ENCODE data around the gene SLC37A2. TPM values are rescaled to one million over a fixed set of nuclear protein-coding genes. Genes with fewer than 3 reads are reported as not detected.

Gene SLC37A2
- total RNA-seq, 2 experiments from 2014 or later: 0.46 to 0.93 TPM

GRCh38 chr11:125105926-125106325, 42.8 kb downstream of the SLC37A2 start:
- Mint-ChIP-seq H3K4me3 (no peak overlapping the region), H3K4me1 (ENCODE audit: low read depth) (peaks cover 22% of the 10 kb centered on the region)

DNA sequence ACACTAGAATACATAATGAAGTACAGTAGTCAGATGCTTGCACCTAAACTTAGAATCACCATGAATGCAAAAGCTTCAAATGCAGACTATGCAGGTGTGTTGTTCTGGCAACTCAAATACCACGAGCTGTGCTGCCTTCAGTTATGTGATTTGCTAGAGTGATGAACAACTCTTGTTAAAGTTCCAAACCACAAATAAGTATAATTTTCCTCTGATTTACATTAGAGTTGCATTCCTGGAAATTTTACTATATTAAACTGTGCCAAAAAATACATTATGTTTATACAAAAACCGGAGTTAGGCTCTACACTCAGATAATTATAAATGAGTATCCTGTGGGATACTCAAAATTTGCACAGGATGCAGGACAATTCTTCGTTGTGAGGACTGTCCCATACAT, 45.4 kb downstream of the SLC37A2 start:
- no peak overlapping the region for H3K4me3 Mint-ChIP-seq
- ChIA-PET CTCF (interaction anchor here (6.5 kb wide), 1 partner anchor 34 kb away, joined by 51 read pairs; no protein-coding TSS in a partner anchor), POLR2A (no interaction called here)
- intact Hi-C loops (cut with micrococcal nuclease): no loop called here
- H3K27ac Mint-ChIP-seq: no peak overlapping the region
- H3K9me3 Mint-ChIP-seq: peaks cover 7% of the 10 kb centered on the region
- DNase-seq: no peak
- no peaks in the 10 kb centered on the region for H3K27me3 Mint-ChIP-seq
- H3K4me1 Mint-ChIP-seq (ENCODE audit: low read depth): peaks cover 27% of the 10 kb centered on the region
- H3K36me3 Mint-ChIP-seq: no peaks in the 10 kb centered on the region

More at GRCh38 chr11:125105926-125106325, 42.8 kb downstream of the SLC37A2 start:
- Mint-ChIP-seq H3K36me3 (peaks cover 12% of the 10 kb centered on the region), H3K27ac (no peak overlapping the region), H3K9me3 (no peaks in the 10 kb centered on the region), H3K27me3 (no peaks in the 10 kb centered on the region)
- intact Hi-C loops (cut with micrococcal nuclease): no loop called here
- POLR2A ChIA-PET: no interaction called here
- CTCF ChIA-PET: interaction anchor here (0.6 to 1.4 kb wide), 4 partner anchors 18 to 230 kb away, joined by 3 to 6 read pairs (median 3); no protein-coding TSS in a partner anchor
- DNase-seq: no peak

- H3K27me3 Mint-ChIP-seq: no peaks in the 10 kb centered on the region
- ChIA-PET POLR2A (interaction anchor here (0.6 to 2.6 kb wide), 3 partner anchors 14 to 1918 kb away, joined by 4 to 9 read pairs (median 6); no protein-coding TSS in a partner anchor), CTCF (interaction anchor here (0.6 to 6.5 kb wide), 5 partner anchors 13 to 448 kb away, joined by 3 to 51 read pairs (median 10); no protein-coding TSS in a partner anchor)
- intact Hi-C loops (cut with micrococcal nuclease): loop anchor here (2.0 to 5.0 kb wide), 3 partner anchors 48 to 1370 kb away; partner anchors contain the start of genes SLC37A2 and ZNF202
- H3K4me1 Mint-ChIP-seq (ENCODE audit: low read depth): peaks cover 19% of the 10 kb centered on the region
- no peak overlapping the region for H3K27ac Mint-ChIP-seq
- H3K4me3 Mint-ChIP-seq: peak overlapping the region; percentile 88
- DNase-seq: no peak
- H3K9me3 Mint-ChIP-seq: peaks cover 7% of the 10 kb centered on the region
- H3K36me3 Mint-ChIP-seq: no peaks in the 10 kb centered on the region
These were observed 47.4 kb downstream of the SLC37A2 start for GRCh38 chr11:125110506-125110905.

DNA sequence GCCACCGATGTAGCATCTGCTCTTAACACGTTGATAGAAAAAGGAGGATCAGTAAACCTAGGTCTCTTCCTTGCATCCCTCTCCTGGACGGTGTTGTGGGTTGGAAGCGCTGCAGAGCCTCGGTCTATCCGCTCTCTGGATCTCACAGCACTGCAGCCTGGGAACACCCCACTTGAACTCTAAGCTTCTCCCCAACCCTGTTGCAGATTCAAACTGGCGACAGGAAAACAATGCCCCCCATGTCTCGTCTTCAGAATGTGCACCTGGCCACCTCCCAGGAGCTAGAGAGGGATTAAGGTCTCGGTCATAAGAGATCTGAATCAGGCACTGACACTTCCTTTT, 47.9 kb downstream of the SLC37A2 start:
- Mint-ChIP-seq H3K36me3 (no peaks in the 10 kb centered on the region), H3K9me3 (peaks cover 7% of the 10 kb centered on the region), H3K4me3 (peak overlapping the region; percentile 88), H3K4me1 (ENCODE audit: low read depth) (peaks cover 16% of the 10 kb centered on the region), H3K27me3 (no peaks in the 10 kb centered on the region), H3K27ac (peak overlapping the region; percentile 82)
- POLR2A ChIA-PET: interaction anchor here (1.8 to 2.6 kb wide), 2 partner anchors 13 to 157 kb away, joined by 9 to 12 read pairs; partner anchors contain the start of gene CCDC15
- CTCF ChIA-PET: interaction anchor here (0.6 to 6.5 kb wide), 4 partner anchors 14 to 449 kb away, joined by 3 to 51 read pairs (median 18); no protein-coding TSS in a partner anchor
- intact Hi-C loops (cut with micrococcal nuclease): loop anchor here (1.0 to 5.0 kb wide), 6 partner anchors 49 to 1370 kb away; partner anchors contain the start of genes CCDC15, HYLS1, SLC37A2 and ZNF202
- peak; percentile 22 for DNase-seq

- ChIA-PET CTCF (interaction anchor here (0.6 to 6.5 kb wide), 5 partner anchors 14 to 449 kb away, joined by 3 to 51 read pairs (median 3); no protein-coding TSS in a partner anchor), POLR2A (interaction anchor here (0.6 to 2.6 kb wide), 5 partner anchors 13 to 776 kb away, joined by 3 to 12 read pairs (median 3); partner anchors contain the start of gene CCDC15)
- Mint-ChIP-seq H3K36me3 (no peaks in the 10 kb centered on the region), H3K9me3 (peaks cover 7% of the 10 kb centered on the region), H3K4me3 (peak within 1 kb of the TSS; percentile 88), H3K27ac (peak within 1 kb of the TSS; percentile 82), H3K4me1 (ENCODE audit: low read depth) (peaks cover 13% of the 10 kb centered on the region), H3K27me3 (no peaks in the 10 kb centered on the region)
- DNase-seq: peak; percentile 98
- intact Hi-C loops (cut with micrococcal nuclease): loop anchor here (1.0 to 5.0 kb wide), 6 partner anchors 49 to 1371 kb away; partner anchors contain the start of genes CCDC15, HYLS1, SLC37A2 and ZNF202
These were observed 48.5 kb downstream of the SLC37A2 start, which contains the start of gene TMEM218 for GRCh38 chr11:125111343-125112207. TMEM218 (minus strand) TSS chr11:125111626; CDS start chr11:125102241, 9,385 bp downstream.

DNA sequence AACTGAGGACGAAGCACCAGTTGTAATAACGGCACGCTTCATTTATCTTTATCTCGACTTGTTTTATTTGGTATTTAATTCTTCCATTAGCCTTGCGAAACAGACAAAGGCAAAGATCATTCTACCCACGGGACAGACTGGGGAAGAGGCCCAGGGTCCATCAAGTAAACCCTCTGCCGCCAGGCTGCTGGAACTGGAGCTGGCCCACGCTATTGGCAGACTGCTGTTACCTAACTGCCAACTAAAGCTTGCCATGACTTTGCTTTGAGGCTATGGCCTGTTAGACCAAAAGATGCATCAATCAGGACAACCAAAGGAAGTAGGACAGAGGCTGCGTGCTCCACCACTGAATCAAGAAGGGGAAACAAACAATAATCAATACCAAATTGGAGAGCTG, 49.1 kb downstream of the SLC37A2 start:
- ChIA-PET POLR2A (interaction anchor here (0.6 to 2.6 kb wide), 5 partner anchors 12 to 776 kb away, joined by 3 to 12 read pairs (median 3); partner anchors contain the start of gene CCDC15), CTCF (interaction anchor here (1.1 to 6.5 kb wide), 4 partner anchors 13 to 319 kb away, joined by 3 to 51 read pairs (median 18); no protein-coding TSS in a partner anchor)
- intact Hi-C loops (cut with micrococcal nuclease): loop anchor here (5.0 kb wide), 1 partner anchor 50 kb away; the partner anchor contains the start of gene SLC37A2
- peaks cover 7% of the 10 kb centered on the region for H3K9me3 Mint-ChIP-seq
- peak overlapping the region; percentile 88 for H3K4me3 Mint-ChIP-seq
- DNase-seq: no peak
- H3K4me1 Mint-ChIP-seq (ENCODE audit: low read depth): peaks cover 13% of the 10 kb centered on the region
- peak overlapping the region; percentile 82 for H3K27ac Mint-ChIP-seq
- H3K27me3 Mint-ChIP-seq: no peaks in the 10 kb centered on the region
- no peaks in the 10 kb centered on the region for H3K36me3 Mint-ChIP-seq

GRCh38 chr11:125114518-125114917, 51.4 kb downstream of the SLC37A2 start:
- ChIA-PET CTCF (interaction anchor here (4.3 to 6.5 kb wide), 2 partner anchors 11 to 28 kb away, joined by 34 to 51 read pairs; no protein-coding TSS in a partner anchor), POLR2A (no interaction called here)
- Mint-ChIP-seq H3K4me3 (no peak overlapping the region), H3K36me3 (no peaks in the 10 kb centered on the region), H3K9me3 (peaks cover 7% of the 10 kb centered on the region), H3K27me3 (peaks cover 9% of the 10 kb centered on the region), H3K27ac (no peak overlapping the region), H3K4me1 (ENCODE audit: low read depth) (peaks cover 13% of the 10 kb centered on the region)
- intact Hi-C loops (cut with micrococcal nuclease): loop anchor here (5.0 kb wide), 1 partner anchor 52 kb away; the partner anchor contains the start of gene SLC37A2
- no peak for DNase-seq

GRCh38 chr11:125117429-125117828, 54.3 kb downstream of the SLC37A2 start:
- no peak overlapping the region for H3K4me3 Mint-ChIP-seq
- CTCF ChIA-PET: interaction anchor here (1.4 kb wide), 1 partner anchor 25 kb away, joined by 3 read pairs; no protein-coding TSS in a partner anchor
- no peaks in the 10 kb centered on the region for H3K4me1 Mint-ChIP-seq (ENCODE audit: low read depth)
- H3K27me3 Mint-ChIP-seq: peaks cover 9% of the 10 kb centered on the region
- no peak overlapping the region for H3K27ac Mint-ChIP-seq
- H3K36me3 Mint-ChIP-seq: no peaks in the 10 kb centered on the region
- intact Hi-C loops (cut with micrococcal nuclease): no loop called here
- DNase-seq: no peak
- H3K9me3 Mint-ChIP-seq: peaks cover 4% of the 10 kb centered on the region
- POLR2A ChIA-PET: no interaction called here

DNA sequence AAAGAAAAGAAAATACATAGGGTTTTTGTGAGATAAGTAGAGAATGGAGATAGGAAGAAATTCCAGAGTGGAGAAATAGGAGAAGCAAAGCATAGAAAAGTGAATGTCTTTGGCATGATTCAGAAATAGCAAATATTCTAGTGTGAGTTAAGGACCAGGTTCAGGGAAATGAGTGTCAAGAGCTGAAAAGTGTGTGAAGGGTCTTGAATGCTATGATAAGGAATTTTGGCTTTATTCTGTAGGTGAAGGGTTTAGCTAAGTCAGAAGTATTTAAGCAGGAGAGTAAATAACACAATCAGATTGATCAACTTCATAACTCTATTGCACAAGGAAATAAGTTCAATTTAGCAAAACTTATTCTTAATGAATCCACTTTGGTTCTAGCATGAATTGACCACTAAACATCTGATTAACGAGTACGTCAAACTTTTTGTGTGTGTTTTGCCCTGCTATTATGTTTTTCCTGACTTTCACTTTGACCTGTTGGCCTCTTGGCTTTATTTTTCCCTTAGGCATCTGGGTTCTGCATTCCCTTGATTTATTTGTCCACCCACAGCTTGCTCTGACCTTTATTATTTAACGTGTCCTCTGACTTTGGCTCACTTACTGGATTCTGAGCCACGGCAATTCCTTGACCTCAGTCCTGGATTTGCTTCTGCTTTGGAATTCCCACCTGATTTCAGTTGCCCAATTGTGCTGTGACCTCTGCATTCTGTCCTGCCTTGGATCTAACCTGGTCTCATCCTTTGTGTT, 60.3 kb downstream of the SLC37A2 start:
- H3K4me3 Mint-ChIP-seq: no peak overlapping the region
- POLR2A ChIA-PET: interaction anchor here (1.8 kb wide), 1 partner anchor 12 kb away, joined by 9 read pairs; the partner anchor contains the start of gene TMEM218
- H3K27ac Mint-ChIP-seq: no peak overlapping the region
- no peaks in the 10 kb centered on the region for H3K36me3 Mint-ChIP-seq
- no peak for DNase-seq
- CTCF ChIA-PET: interaction anchor here (0.6 to 4.3 kb wide), 11 partner anchors 11 to 352 kb away, joined by 3 to 34 read pairs (median 6); partner anchors contain the start of gene TMEM218
- H3K27me3 Mint-ChIP-seq: peaks cover 17% of the 10 kb centered on the region
- intact Hi-C loops (cut with micrococcal nuclease): no loop called here
- H3K9me3 Mint-ChIP-seq: peaks cover 2% of the 10 kb centered on the region
- H3K4me1 Mint-ChIP-seq (ENCODE audit: low read depth): peaks cover 6% of the 10 kb centered on the region

DNA sequence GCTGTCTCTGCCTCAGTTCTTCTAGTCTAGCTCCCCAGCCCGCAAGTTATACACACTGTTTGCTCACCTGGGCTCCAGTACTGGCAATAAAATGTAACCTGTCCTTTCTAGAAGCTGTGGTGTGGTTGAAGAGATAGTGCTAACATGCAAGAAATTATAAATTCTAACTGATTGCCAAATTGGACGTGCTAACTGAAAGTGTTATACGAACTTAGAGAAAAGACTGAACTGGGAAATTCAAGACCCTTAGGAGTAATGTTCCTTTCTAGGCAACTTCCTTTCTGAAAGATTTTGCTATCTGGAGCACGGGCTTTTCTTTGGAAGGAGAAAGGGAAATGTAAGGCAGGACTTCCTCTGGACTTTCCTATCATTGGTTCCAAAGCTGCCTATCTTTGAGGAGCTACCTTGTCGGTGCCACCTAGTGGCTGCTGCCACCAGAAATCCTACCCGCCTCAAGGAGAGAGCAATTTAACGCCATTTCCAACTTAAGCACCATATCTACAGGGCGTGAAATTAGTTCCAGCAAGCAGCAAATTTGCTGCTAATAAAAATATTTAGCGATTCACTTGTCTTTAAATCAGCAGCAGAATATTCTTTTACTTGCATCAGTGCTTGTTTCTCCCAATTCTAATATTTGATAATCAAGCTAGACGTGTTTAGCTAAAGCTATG, 61.0 kb downstream of the SLC37A2 start:
- ChIA-PET CTCF (interaction anchor here (0.6 to 4.3 kb wide), 17 partner anchors 11 to 351 kb away, joined by 3 to 34 read pairs (median 5); partner anchors contain the start of genes CCDC15 and TMEM218), POLR2A (interaction anchor here (1.8 kb wide), 1 partner anchor 13 kb away, joined by 9 read pairs; the partner anchor contains the start of gene TMEM218)
- DNase-seq: peak; percentile 61
- peaks cover 15% of the 10 kb centered on the region for H3K27me3 Mint-ChIP-seq
- intact Hi-C loops (cut with micrococcal nuclease): no loop called here
- H3K36me3 Mint-ChIP-seq: no peaks in the 10 kb centered on the region
- H3K27ac Mint-ChIP-seq: no peak overlapping the region
- peaks cover 2% of the 10 kb centered on the region for H3K9me3 Mint-ChIP-seq
- no peak overlapping the region for H3K4me3 Mint-ChIP-seq
- H3K4me1 Mint-ChIP-seq (ENCODE audit: low read depth): peaks cover 6% of the 10 kb centered on the region

All from activated CD4-positive, alpha-beta memory T cell treated with anti-CD3 and anti-CD28 coated beads for 36 hours (primary cell).